ENCODE measurements around the gene GATA5. TPM values are rescaled to one million over a fixed set of nuclear protein-coding genes. Genes with fewer than 3 reads are reported as not detected.

The GATA5 gene
- total and polyA plus RNA-seq, 10 of the 15 experiments (the other 5 are each of a cell fraction or from before 2014, with no cell fraction given) = not detected

GRCh38 chr20:62506791-62507190, 31.0 kb upstream of the GATA5 start:
- Histone ChIP-seq H3K36me3 (ENCODE audit: control insufficient read depth in 2 of 2, insufficient read depth in 2 of 2, low read length in 1 of 2) (no peaks in the 10 kb centered on the region), H3K9me3 (replicated peaks; ENCODE audit: control insufficient read depth, insufficient read depth, low read length) (no peaks in the 10 kb centered on the region), H3K4me3 (no peak overlapping the region), H2AFZ (ENCODE audit: control insufficient read depth, low read depth, low read length) (no peak overlapping the region), H3K4me1 (ENCODE audit: control insufficient read depth, insufficient read depth, low read length) (peaks cover 7% of the 10 kb centered on the region), H3K9ac (ENCODE audit: control insufficient read depth, insufficient read depth, low read length) (no peak overlapping the region), H4K20me1 (ENCODE audit: control insufficient read depth, insufficient read depth) (no peaks in the 10 kb centered on the region), H3K27ac (ENCODE audit: control insufficient read depth, insufficient read depth) (no peak overlapping the region), H3K27me3 (replicated peaks in 1 of 2; ENCODE audit: control insufficient read depth in 2 of 2, insufficient read depth in 2 of 2, low read length in 1 of 2) (no peaks in the 10 kb centered on the region), H3K4me2 (ENCODE audit: control insufficient read depth, insufficient read depth) (no peak overlapping the region), H3K79me2 (ENCODE audit: control insufficient read depth, insufficient read depth, low read length) (no peaks in the 10 kb centered on the region)
- DNase-seq (ENCODE audit: low read depth, low spot score) (no peak), ATAC-seq (no peak), FAIRE-seq (no peak)
- intact Hi-C loops (cut with micrococcal nuclease; ENCODE audit: unreplicated experiment) (no loop called here), in situ Hi-C loops (cut with MboI) (no loop called here)
- no TSS peak for BruUV-seq (replicated peaks)
- POLR2A ChIA-PET = no interaction called here
- no peak for TF ChIP-seq ATF2 (IDR thresholded peaks at IDR 0.05; ENCODE audit: low read length)
- TF ChIP-seq NFXL1 (IDR thresholded peaks at IDR 0.05; ENCODE audit: borderline replicate concordance) = no peak
- TF ChIP-seq EED (IDR thresholded peaks at IDR 0.05; ENCODE audit: low read depth) = no peak
- no peak for TF ChIP-seq RELB (IDR thresholded peaks at IDR 0.05; ENCODE audit: low read depth)
- RAD21 ChIA-PET (ENCODE audit: unreplicated experiment) = no interaction called here
- CTCF ChIA-PET = no interaction called here
- 86% methylated on average over 16 of the region's 16 CpGs for WGBS (ENCODE audit: insufficient coverage, insufficient replicate concordance, low lambda C conversion rate, missing lambda C conversion rate)
- SMC1A ChIA-PET (ENCODE audit: uncharacterized antibody, unreplicated experiment) = no interaction called here

- Histone ChIP-seq H2AFZ (ENCODE audit: control insufficient read depth, low read depth, low read length) (no peak overlapping the region), H3K36me3 (ENCODE audit: control insufficient read depth in 2 of 2, insufficient read depth in 2 of 2, low read length in 1 of 2) (no peaks in the 10 kb centered on the region), H3K9me3 (replicated peaks; ENCODE audit: control insufficient read depth, insufficient read depth, low read length) (no peaks in the 10 kb centered on the region), H3K9ac (ENCODE audit: control insufficient read depth, insufficient read depth, low read length) (no peak overlapping the region), H3K79me2 (ENCODE audit: control insufficient read depth, insufficient read depth, low read length) (no peaks in the 10 kb centered on the region), H3K4me1 (ENCODE audit: control insufficient read depth, insufficient read depth, low read length) (peaks cover 14% of the 10 kb centered on the region), H3K27ac (ENCODE audit: control insufficient read depth, insufficient read depth) (no peak overlapping the region), H4K20me1 (ENCODE audit: control insufficient read depth, insufficient read depth) (no peaks in the 10 kb centered on the region), H3K27me3 (replicated peaks in 1 of 2; ENCODE audit: control insufficient read depth in 2 of 2, insufficient read depth in 2 of 2, low read length in 1 of 2) (no peaks in the 10 kb centered on the region), H3K4me2 (ENCODE audit: control insufficient read depth, insufficient read depth) (no peak overlapping the region), H3K4me3 (no peak overlapping the region)
- 68% methylated on average over 9 of the region's 9 CpGs for WGBS (ENCODE audit: insufficient coverage, insufficient replicate concordance, low lambda C conversion rate, missing lambda C conversion rate)
- in situ Hi-C loops (cut with MboI) = no loop called here
- ChIA-PET CTCF (no interaction called here), POLR2A (no interaction called here), SMC1A (ENCODE audit: uncharacterized antibody, unreplicated experiment) (no interaction called here), RAD21 (ENCODE audit: unreplicated experiment) (interaction anchor here (5.1 kb wide), 1 partner anchor 112 kb away, joined by 33 read pairs; no protein-coding TSS in a partner anchor)
- DNase-seq (ENCODE audit: low read depth, low spot score) (no peak), ATAC-seq (no peak), FAIRE-seq (no peak)
- BruUV-seq (replicated peaks) = no TSS peak
- intact Hi-C loops (cut with micrococcal nuclease; ENCODE audit: unreplicated experiment) = no loop called here
- no peak for TF ChIP-seq ZNF207 (IDR thresholded peaks at IDR 0.05; ENCODE audit: borderline replicate concordance)
- no peak for TF ChIP-seq YBX1 (IDR thresholded peaks at IDR 0.05)
- no peak for TF ChIP-seq HCFC1 (IDR thresholded peaks at IDR 0.05; ENCODE audit: low read length)
- TF ChIP-seq SIN3A (IDR thresholded peaks at IDR 0.05; ENCODE audit: low read depth, low read length) = no peak
- no peak for TF ChIP-seq BACH1 (IDR thresholded peaks at IDR 0.05; ENCODE audit: borderline replicate concordance)
- TF ChIP-seq ZNF24 (IDR thresholded peaks at IDR 0.05) = no peak
- TF ChIP-seq IKZF2 (IDR thresholded peaks at IDR 0.05) = no peak
- TF ChIP-seq EGR1 (IDR thresholded peaks at IDR 0.05; ENCODE audit: borderline replicate concordance in 1 of 2, low read depth in 2 of 2, low read length in 2 of 2) = no peak
- TF ChIP-seq E2F8 (IDR thresholded peaks at IDR 0.05; ENCODE audit: low read depth, partially characterized antibody) = no peak
- TF ChIP-seq RAD21 (IDR thresholded peaks at IDR 0.05; ENCODE audit: insufficient read depth, low read depth, low read length) = no peak
Measured at GRCh38 chr20:62506087-62506486, 30.3 kb upstream of the GATA5 start.
